ENCODE measurements around the gene CCDC69. TPM values are rescaled to one million over a fixed set of nuclear protein-coding genes. Genes with fewer than 3 reads are reported as not detected.

Gene CCDC69
- polyA plus RNA-seq, 2 of the 4 experiments (the other 2 are of a cell fraction) = 2.9 to 3.0 TPM

DNA sequence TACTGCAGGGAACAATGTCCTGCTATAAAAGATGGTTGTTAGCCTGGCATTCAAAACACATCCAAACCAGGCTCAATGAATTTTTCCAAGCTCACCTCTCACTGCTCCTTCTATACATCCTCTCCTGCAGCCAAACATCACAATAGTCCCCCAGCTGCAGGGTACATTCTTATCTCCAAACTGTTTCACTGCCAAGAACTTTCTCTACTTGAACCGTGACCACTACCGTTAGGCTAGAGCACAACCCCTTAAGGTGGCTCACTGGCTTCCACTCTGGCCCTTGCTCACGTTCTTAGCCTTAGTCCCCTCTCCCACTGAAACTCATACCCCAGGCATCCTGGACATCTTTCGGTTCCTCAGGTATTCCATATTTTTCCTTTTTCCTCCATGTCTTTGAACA, 37.4 kb downstream of the CCDC69 start:
- Histone ChIP-seq H3K4me1 (no peaks in the 10 kb centered on the region), H3K4me2 (no peak overlapping the region), H3K27ac (no peak overlapping the region), H3K9me3 (peaks cover 4% of the 10 kb centered on the region; the same call in 2 of the 3 replicates), H3K4me3 (no peak overlapping the region)
- TF ChIP-seq MAZ (IDR thresholded peaks at IDR 0.05; ENCODE audit: borderline replicate concordance, low read depth, low read length) (no peak), TP53 (CRISPR knock-in tag; IDR thresholded peaks at IDR 0.05) (no peak)
- ChIA-PET POLR2A (no interaction called here), CTCF (interaction anchor here (1.1 to 1.8 kb wide), 2 partner anchors 22 to 60 kb away, joined by 4 to 8 read pairs; no protein-coding TSS in a partner anchor)
- FAIRE-seq (no peak), ATAC-seq (no peak), DNase-seq (ENCODE audit: low read depth in 1 of 2, low spot score in 1 of 2) (no peak)
- WGBS (ENCODE audit: missing lambda C conversion rate) = 71% methylated on average over 4 of the region's 4 CpGs

DNA sequence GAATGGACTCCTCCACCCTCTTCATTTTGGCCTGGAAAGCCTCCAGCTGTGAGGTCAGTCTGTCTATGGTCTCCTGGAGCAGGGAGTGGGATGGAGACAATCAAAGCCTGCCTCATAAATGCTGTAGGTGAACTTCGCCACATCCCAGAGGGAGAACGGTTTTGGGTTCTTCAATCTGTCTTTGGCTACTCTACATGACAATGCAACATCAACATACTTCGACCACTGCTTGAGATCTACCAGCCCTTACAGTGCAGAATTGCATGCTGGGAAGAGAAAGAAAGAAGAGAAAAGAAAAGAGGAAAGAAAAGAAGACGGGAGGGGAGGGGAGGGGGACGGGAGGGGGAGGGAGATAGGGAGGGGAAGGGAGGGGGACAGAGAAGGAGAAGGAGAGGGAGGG, 37.8 kb downstream of the CCDC69 start:
- FAIRE-seq (no peak), DNase-seq (ENCODE audit: low read depth in 1 of 2, low spot score in 1 of 2) (no peak), ATAC-seq (no peak)
- 49% methylated on average over 4 of the region's 5 CpGs for WGBS (ENCODE audit: missing lambda C conversion rate)
- no peak overlapping the region for H3K4me3 ChIP-seq
- no peak overlapping the region for H3K27ac ChIP-seq
- POLR2A ChIA-PET = no interaction called here
- TF ChIP-seq ZC3H11A (IDR thresholded peaks at IDR 0.05) (no peak), MAZ (IDR thresholded peaks at IDR 0.05; ENCODE audit: borderline replicate concordance, low read depth, low read length) (no peak), CHD4 (IDR thresholded peaks at IDR 0.05; ENCODE audit: borderline replicate concordance) (no peak), JUNB (IDR thresholded peaks at IDR 0.05) (no peak), KDM1A (IDR thresholded peaks at IDR 0.05; ENCODE audit: low read depth) (no peak), BHLHE40 (IDR thresholded peaks at IDR 0.05; ENCODE audit: low read depth, low read length) (no peak), MYC (IDR thresholded peaks at IDR 0.05; ENCODE audit: borderline replicate concordance, low read length) (no peak), SMC3 (IDR thresholded peaks at IDR 0.05) (no peak), HDAC2 (IDR thresholded peaks at IDR 0.05) (no peak), RARB (CRISPR knock-in tag; IDR thresholded peaks at IDR 0.05) (no peak), POLR2AphosphoS2 (conservative IDR thresholded peaks at IDR 0.05; ENCODE audit: low read length) (no peak), CBX2 (IDR thresholded peaks at IDR 0.05; ENCODE audit: borderline replicate concordance, low read depth) (no peak), RFX5 (IDR thresholded peaks at IDR 0.05) (no peak), TFCP2L1 (CRISPR knock-in tag; IDR thresholded peaks at IDR 0.05) (no peak), NR3C1 (IDR thresholded peaks at IDR 0.05) (no peak), EP300 (IDR thresholded peaks at IDR 0.05) (no peak), HOXA7 (CRISPR knock-in tag; IDR thresholded peaks at IDR 0.05) (no peak), RCOR1 (IDR thresholded peaks at IDR 0.05; ENCODE audit: low read depth, low read length) (no peak)
- TF ChIP-seq, protein P1, sequence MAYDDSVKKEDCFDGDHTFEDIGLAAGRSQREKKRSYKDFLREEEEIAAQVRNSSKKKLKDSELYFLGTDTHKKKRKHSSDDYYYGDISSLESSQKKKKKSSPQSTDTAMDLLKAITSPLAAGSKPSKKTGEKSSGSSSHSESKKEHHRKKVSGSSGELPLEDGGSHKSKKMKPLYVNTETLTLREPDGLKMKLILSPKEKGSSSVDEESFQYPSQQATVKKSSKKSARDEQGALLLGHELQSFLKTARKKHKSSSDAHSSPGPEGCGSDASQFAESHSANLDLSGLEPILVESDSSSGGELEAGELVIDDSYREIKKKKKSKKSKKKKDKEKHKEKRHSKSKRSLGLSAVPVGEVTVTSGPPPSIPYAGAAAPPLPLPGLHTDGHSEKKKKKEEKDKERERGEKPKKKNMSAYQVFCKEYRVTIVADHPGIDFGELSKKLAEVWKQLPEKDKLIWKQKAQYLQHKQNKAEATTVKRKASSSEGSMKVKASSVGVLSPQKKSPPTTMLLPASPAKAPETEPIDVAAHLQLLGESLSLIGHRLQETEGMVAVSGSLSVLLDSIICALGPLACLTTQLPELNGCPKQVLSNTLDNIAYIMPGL (CRISPR knock-in tag; IDR thresholded peaks at IDR 0.05; ENCODE audit: borderline replicate concordance) = no peak
- no peaks in the 10 kb centered on the region for H3K4me1 ChIP-seq
- peaks cover 4% of the 10 kb centered on the region; the same call in 2 of the 3 replicates for H3K9me3 ChIP-seq
- no peak overlapping the region for H3K4me2 ChIP-seq
- CTCF ChIA-PET = no interaction called here

DNA sequence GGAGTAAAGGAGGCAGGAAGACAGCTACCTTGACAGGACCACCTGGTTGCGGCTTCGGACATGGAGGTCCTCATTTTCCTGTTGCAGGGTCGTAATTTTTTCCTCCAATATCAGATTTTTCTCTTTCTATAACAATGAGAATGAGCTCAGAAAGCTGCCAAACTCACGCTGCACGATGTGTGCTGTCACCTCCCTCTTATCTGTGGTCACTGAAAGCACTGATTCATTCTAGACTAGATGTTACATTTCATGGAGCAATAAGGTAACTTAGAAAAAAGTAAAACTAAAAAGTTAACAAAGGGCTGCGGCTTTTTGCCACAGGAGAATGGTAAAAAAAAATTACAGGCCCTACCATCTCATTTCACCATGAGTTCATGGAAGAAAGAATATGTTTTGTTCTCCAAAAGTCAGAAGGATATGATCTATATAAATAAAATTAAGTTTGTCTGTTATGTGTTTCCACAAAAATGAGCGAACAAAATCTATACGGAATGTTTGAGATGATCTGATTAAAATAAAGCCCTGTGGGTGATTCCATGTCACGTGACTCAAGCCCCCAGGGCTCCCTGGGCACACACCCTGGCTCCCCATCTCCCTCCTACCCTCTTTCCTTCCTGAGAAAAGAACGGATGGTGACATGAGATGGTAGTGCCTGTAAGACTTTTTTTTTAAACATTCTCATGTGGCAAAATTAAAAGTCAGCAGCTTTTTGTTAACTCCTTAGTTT, 39.4 kb downstream of the CCDC69 start:
- no peaks in the 10 kb centered on the region for H3K4me1 ChIP-seq
- CTCF ChIA-PET = interaction anchor here (1.2 to 3.7 kb wide), 2 partner anchors 20 to 383 kb away, joined by 3 to 18 read pairs; no protein-coding TSS in a partner anchor
- no peak overlapping the region for H3K4me3 ChIP-seq
- FAIRE-seq (no peak), ATAC-seq (no peak), DNase-seq (ENCODE audit: low read depth in 1 of 2, low spot score in 1 of 2) (no peak)
- 62% methylated on average over 10 of the region's 10 CpGs for WGBS (ENCODE audit: missing lambda C conversion rate)
- no peak overlapping the region for H3K27ac ChIP-seq
- H3K4me2 ChIP-seq = no peak overlapping the region
- POLR2A ChIA-PET = no interaction called here
- peaks cover 4% of the 10 kb centered on the region; the same call in 1 of the 3 replicates for H3K9me3 ChIP-seq
- TF ChIP-seq MAZ (IDR thresholded peaks at IDR 0.05; ENCODE audit: borderline replicate concordance, low read depth, low read length) (no peak), KDM5A (IDR thresholded peaks at IDR 0.05) (no peak), SREBF2 (IDR thresholded peaks at IDR 0.05) (no peak), RNF2 (IDR thresholded peaks at IDR 0.05; ENCODE audit: borderline replicate concordance, low read depth) (no peak), HOXB13 (CRISPR knock-in tag; IDR thresholded peaks at IDR 0.05; ENCODE audit: low read depth) (no peak), MYC (IDR thresholded peaks at IDR 0.05; ENCODE audit: borderline replicate concordance, low read length) (no peak), NPAS2 (CRISPR knock-in tag; IDR thresholded peaks at IDR 0.05; ENCODE audit: borderline replicate concordance) (no peak), MAFK (IDR thresholded peaks at IDR 0.05; ENCODE audit: partially characterized antibody) (no peak), TFCP2L1 (CRISPR knock-in tag; IDR thresholded peaks at IDR 0.05) (no peak), PHF8 (IDR thresholded peaks at IDR 0.05; ENCODE audit: borderline replicate concordance, low read depth) (no peak), HDAC2 (IDR thresholded peaks at IDR 0.05) (no peak), EHMT2 (IDR thresholded peaks at IDR 0.05; ENCODE audit: low read depth) (no peak), CHD4 (IDR thresholded peaks at IDR 0.05; ENCODE audit: borderline replicate concordance) (no peak), CEBPB (IDR thresholded peaks at IDR 0.05) (no peak), CBX8 (IDR thresholded peaks at IDR 0.05) (no peak)
- TF ChIP-seq, protein P2, sequence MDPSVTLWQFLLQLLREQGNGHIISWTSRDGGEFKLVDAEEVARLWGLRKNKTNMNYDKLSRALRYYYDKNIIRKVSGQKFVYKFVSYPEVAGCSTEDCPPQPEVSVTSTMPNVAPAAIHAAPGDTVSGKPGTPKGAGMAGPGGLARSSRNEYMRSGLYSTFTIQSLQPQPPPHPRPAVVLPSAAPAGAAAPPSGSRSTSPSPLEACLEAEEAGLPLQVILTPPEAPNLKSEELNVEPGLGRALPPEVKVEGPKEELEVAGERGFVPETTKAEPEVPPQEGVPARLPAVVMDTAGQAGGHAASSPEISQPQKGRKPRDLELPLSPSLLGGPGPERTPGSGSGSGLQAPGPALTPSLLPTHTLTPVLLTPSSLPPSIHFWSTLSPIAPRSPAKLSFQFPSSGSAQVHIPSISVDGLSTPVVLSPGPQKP (IDR thresholded peaks at IDR 0.05; ENCODE audit: low read depth, low read length) = no peak
- TF ChIP-seq, protein P3, sequence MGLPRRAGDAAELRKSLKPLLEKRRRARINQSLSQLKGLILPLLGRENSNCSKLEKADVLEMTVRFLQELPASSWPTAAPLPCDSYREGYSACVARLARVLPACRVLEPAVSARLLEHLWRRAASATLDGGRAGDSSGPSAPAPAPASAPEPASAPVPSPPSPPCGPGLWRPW (IDR thresholded peaks at IDR 0.05) = no peak
